ENCODE results near the gene GPR137.

GRCh38 chr11:64314805-64315561, 29.3 kb downstream of the GPR137 start:
- no peak for TF ChIP-seq CTCF (IDR thresholded peaks at IDR 0.05)
- TF ChIP-seq ATF2 (CRISPR knock-in tag; IDR thresholded peaks at IDR 0.05; ENCODE audit: borderline replicate concordance, low read depth), result no peak
